Loucy (cell line): Measurements from ENCODE around the gene RLN1.
"Not testable (repeated sequence)": the region's sequence is repeated elsewhere in the genome, so short reads cannot be mapped to it uniquely, and the experiment has no call there.

Experiments used
- H2AFZ ChIP-seq: fragments of 200-600 bp; sonication (generic); 2 replicates; pipeline ENCODE4 v1.6.0; 2016; ENCODE audit warnings: antibody characterized with exemption, mild to moderate bottlenecking, low read length, moderate library complexity
- H3F3A ChIP-seq: fragments of 200-600 bp; 2 replicates; pipeline ENCODE4 v1.6.0; 2016; ENCODE audit warnings: antibody characterized with exemption, low read depth, mild to moderate bottlenecking
- H3K27me3 ChIP-seq: fragments of 200-600 bp; sonication (generic); 2 replicates; pipeline ENCODE4 v1.6.1; 2014; ENCODE audit warnings: low read length, mild to moderate bottlenecking; ENCODE audit not compliant: insufficient read depth, poor library complexity, severe bottlenecking
- H3K36me3 ChIP-seq: fragments of 200-600 bp; sonication (generic); 2 replicates; pipeline ENCODE4 v1.6.1; 2016; ENCODE audit warnings: low read length; ENCODE audit not compliant: insufficient read depth
- H3K4me1 ChIP-seq: fragments of 200-600 bp; sonication (generic); 2 replicates; pipeline ENCODE4 v1.5.1; 2014; ENCODE audit warnings: low read length, mild to moderate bottlenecking; ENCODE audit not compliant: insufficient read depth, poor library complexity, severe bottlenecking
- H3K4me2 ChIP-seq: fragments of 200-600 bp; sonication (generic); 2 replicates; pipeline ENCODE4 v1.6.0; 2014; ENCODE audit warnings: antibody characterized with exemption, low read length, low read depth, mild to moderate bottlenecking; ENCODE audit not compliant: poor library complexity, severe bottlenecking
- H3K4me3 ChIP-seq: fragments of 200-600 bp; sonication (generic); 2 replicates; pipeline ENCODE4 v1.5.1; 2014; ENCODE audit warnings: low read length, mild to moderate bottlenecking, mixed read lengths; ENCODE audit not compliant: poor library complexity, severe bottlenecking
- H3K79me2 ChIP-seq: fragments of 200-600 bp; sonication (generic); 2 replicates; pipeline ENCODE4 v1.6.1; 2014; ENCODE audit warnings: low read length; ENCODE audit not compliant: insufficient read depth
- H3K9ac ChIP-seq: fragments of 200-600 bp; sonication (generic); 2 replicates; pipeline ENCODE4 v1.6.0; 2014; ENCODE audit warnings: mild to moderate bottlenecking, low read depth, low read length, moderate library complexity; ENCODE audit not compliant: poor library complexity, severe bottlenecking
- H3K9me2 ChIP-seq: fragments of 200-600 bp; sonication (generic); replicated peaks from 2 replicates; pipeline ENCODE4 v1.6.1; 2016; ENCODE audit warnings: low read depth, low read length, mixed read lengths
- H3K9me3 ChIP-seq: fragments of 200-600 bp; sonication (generic); 2 replicates; pipeline ENCODE4 v1.6.1; 2014; ENCODE audit warnings: mild to moderate bottlenecking, antibody characterized with exemption, low read length, low read depth; ENCODE audit not compliant: insufficient read depth
- H4K20me1 ChIP-seq: fragments of 200-600 bp; sonication (generic); 2 replicates; pipeline ENCODE4 v1.6.0; 2014; ENCODE audit warnings: antibody characterized with exemption, low read length, mild to moderate bottlenecking; ENCODE audit not compliant: insufficient read depth, poor library complexity, severe bottlenecking
- CTCF ChIP-seq: fragments of 200-600 bp; sonication (generic); conservative IDR thresholded peaks from 2 replicates; pipeline ENCODE4 v1.5.1; 2014; ENCODE audit warnings: mild to moderate bottlenecking, antibody characterized with exemption, low read length
- EZH2phosphoT487 ChIP-seq: fragments of 200-600 bp; IDR thresholded peaks from 2 replicates; pipeline ENCODE4 v1.6.1; 2018; ENCODE audit warnings: antibody characterized with exemption, mild to moderate bottlenecking, moderate library complexity, borderline replicate concordance

RLN1 gene

GRCh38 chr9:5338992-5339981, at the start of gene RLN1:
Gene RLN1 (minus strand): TSS chr9:5339876. CDS start chr9:5339746, 130 bp downstream.
- H3K36me3 ChIP-seq, H3K27me3 ChIP-seq, H3K9me2 ChIP-seq, H3K9ac ChIP-seq, H4K20me1 ChIP-seq, H3K79me2 ChIP-seq, H3K4me2 ChIP-seq, H3K9me3 ChIP-seq, H3K4me3 ChIP-seq, H3F3A ChIP-seq: not testable (repeated sequence)
- H2AFZ ChIP-seq = peak within 1 kb of the TSS; percentile 59
- H3K4me1 ChIP-seq = peaks cover 20% of the 10 kb centered on the region

- H3K4me3 ChIP-seq = peak overlapping the region; percentile 43
- peak overlapping the region; percentile 51 for H3K4me2 ChIP-seq
- no peak overlapping the region for H2AFZ ChIP-seq
- no peaks in the 10 kb centered on the region for H4K20me1 ChIP-seq
- no peaks in the 10 kb centered on the region for H3K36me3 ChIP-seq
- H3K4me1 ChIP-seq = peaks cover 31% of the 10 kb centered on the region
- no peaks in the 10 kb centered on the region for H3K27me3 ChIP-seq
- no peaks in the 10 kb centered on the region for H3K9me2 ChIP-seq
- H3K9ac ChIP-seq = no peak overlapping the region
- TF ChIP-seq CTCF = no peak
- no peak for TF ChIP-seq EZH2phosphoT487
- no peaks in the 10 kb centered on the region for H3K79me2 ChIP-seq
- H3K9me3 ChIP-seq = no peaks in the 10 kb centered on the region
- no peaks in the 10 kb centered on the region for H3F3A ChIP-seq
These were observed 49.5 kb upstream of the RLN1 start for GRCh38 chr9:5389109-5389732.

GRCh38 chr9:5388026-5388819, 48.5 kb upstream of the RLN1 start:
- no peaks in the 10 kb centered on the region for H4K20me1 ChIP-seq
- no peaks in the 10 kb centered on the region for H3K9me2 ChIP-seq
- no peaks in the 10 kb centered on the region for H3F3A ChIP-seq
- H3K9ac ChIP-seq = no peak overlapping the region
- no peak overlapping the region for H2AFZ ChIP-seq
- no peaks in the 10 kb centered on the region for H3K27me3 ChIP-seq
- no peaks in the 10 kb centered on the region for H3K79me2 ChIP-seq
- peak overlapping the region; percentile 51 for H3K4me2 ChIP-seq
- H3K9me3 ChIP-seq = no peaks in the 10 kb centered on the region
- H3K4me1 ChIP-seq = peaks cover 31% of the 10 kb centered on the region
- H3K36me3 ChIP-seq = no peaks in the 10 kb centered on the region
- TF ChIP-seq CTCF = no peak
- no peak for TF ChIP-seq EZH2phosphoT487
- no peak overlapping the region for H3K4me3 ChIP-seq
